Stimulated activated CD4-positive, alpha-beta T cell treated with anti-CD3 and anti-CD28 coated beads, Interleukin-2, amount 100 ng/mL, for 24 hours (primary cell): Measurements from ENCODE around the gene IFI27L1.
A peak's percentile ranks its signal among the peaks of the same experiment; 100 is the strongest.

Experiments
- DNase-seq, 2 donors: peaks; one replicate each; pipeline ENCODE4 v3.0.0-alpha.2; 2020

Gene IFI27L1

GRCh38 chr14:94115631-94116030, 34.5 kb downstream of the IFI27L1 start:
- no peak for DNase-seq

GRCh38 chr14:94116701-94117100, 35.6 kb downstream of the IFI27L1 start:
- no peak for DNase-seq

DNA sequence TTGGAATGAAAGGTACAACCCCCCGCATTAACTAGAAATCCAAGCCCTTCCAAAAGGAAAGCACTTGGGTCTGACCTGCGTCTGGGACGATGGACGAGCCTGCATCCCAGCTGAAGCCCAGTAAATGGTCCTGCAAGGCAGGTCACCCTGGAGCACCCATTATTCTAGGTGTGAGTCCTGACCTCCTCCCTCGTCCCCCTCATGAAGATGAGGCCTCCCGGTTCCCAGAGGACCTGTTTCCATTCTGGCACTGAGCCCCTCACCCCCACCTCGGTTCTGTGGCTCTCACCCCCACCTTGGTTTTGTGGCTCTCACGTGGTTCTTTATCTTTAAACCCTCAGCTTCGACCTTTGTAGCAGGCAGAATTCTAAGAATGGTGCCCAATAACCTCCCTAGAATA, 36.7 kb downstream of the IFI27L1 start:
- no peak for DNase-seq

- no peak for DNase-seq
Observed at GRCh38 chr14:94119071-94119470, 38.0 kb downstream of the IFI27L1 start.

GRCh38 chr14:94120667-94121340, 39.7 kb downstream of the IFI27L1 start:
- DNase-seq: no peak

- no peak for DNase-seq
Observed at GRCh38 chr14:94121485-94121884, 40.4 kb downstream of the IFI27L1 start.

DNA sequence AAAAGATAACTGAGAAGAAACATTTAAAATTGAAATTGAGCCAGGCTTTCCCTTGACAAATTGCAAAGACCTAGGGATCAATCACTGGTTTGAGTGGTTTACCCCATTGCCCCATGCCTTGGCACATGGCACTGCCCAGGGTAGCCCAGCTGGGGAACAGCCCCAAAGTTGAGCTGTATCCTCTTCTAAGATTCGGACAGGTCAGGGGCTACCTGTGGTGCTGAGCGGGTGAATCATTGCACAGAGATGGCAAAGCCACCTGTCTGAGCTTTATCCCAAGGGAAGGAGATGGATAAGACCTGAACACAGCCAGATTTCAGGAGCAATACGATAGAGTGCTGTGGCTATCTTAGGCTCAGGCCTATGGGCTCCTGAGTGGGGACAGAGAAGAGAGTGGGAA, 41.3 kb downstream of the IFI27L1 start:
- DNase-seq: peak in 1 of 2 donors; percentile 8

- peak in 1 of 2 donors; percentile 9 for DNase-seq
Observed at GRCh38 chr14:94123296-94123695, 42.2 kb downstream of the IFI27L1 start.

- DNase-seq: no peak
Observed at GRCh38 chr14:94123868-94124267, 42.8 kb downstream of the IFI27L1 start.

- no peak for DNase-seq
Observed at GRCh38 chr14:94124582-94125377, 43.7 kb downstream of the IFI27L1 start.

DNA sequence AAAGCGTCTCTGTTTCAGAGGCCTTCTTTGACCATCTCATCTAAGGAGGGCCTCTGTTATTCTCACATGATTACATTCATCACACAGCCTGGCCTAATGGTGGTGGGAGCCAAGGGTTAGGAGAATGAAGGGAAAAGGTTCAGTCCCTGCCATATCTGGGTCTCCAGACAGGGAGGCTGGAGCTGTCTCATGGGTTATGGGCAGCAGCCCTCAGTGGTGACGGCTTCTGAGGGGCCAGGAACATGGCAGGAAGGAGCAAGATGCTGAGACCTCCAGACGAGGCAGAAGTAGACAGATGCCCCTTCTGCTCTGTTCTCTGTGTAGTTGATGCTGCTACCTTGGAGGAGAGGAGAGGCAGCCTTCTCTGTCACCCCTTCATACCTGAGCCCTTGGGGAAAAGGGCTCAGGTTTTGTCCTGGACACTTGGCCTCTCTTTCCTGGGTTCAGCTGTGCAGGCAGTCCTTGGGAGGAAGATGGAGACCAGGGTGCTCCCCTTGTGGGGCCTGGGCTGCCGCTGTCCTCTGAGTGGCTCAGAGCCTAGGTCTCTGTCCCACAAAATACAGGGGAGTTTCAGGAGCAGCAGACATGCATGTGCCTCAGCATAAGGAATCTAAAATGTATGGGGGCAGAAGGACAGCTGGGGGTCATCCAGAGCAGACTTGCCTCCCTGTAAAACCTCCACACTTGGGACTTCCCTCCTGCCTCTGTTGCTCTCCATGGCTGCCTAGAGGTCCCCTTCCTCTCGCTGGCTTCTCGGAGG, 44.7 kb downstream of the IFI27L1 start:
- DNase-seq: no peak

DNA sequence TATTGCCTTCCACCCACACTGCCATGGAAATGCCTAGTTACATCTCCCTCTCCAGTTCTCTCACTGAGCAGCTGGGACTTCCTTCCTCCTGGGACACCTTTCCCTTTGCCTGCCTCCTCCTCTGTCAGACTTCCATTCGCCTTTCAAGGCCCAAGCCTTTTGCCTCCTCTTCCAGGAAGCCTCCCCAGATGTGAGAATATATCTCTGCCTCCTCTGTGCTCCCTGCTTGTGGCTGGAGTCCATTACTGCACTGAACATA, 45.2 kb downstream of the IFI27L1 start:
- no peak for DNase-seq

DNA sequence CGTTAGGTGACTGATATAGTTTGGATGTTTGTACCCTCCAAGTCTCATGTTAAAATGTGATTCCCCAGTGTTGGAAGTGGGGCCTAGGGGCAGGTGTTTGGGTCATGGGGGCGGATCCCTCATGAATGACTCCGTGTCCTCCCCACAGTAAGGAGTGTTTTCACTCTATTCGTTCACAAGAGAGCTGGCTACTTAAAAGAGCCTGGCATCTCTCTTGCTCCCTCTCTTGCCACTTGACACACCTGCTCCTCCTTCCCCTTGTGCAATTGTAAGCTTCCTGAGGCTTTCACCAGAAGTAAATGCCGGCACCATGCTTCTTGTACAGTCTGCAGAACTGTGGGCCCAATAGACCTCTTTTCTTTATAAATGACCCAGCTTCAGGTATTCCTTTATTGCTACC, 45.7 kb downstream of the IFI27L1 start:
- no peak for DNase-seq

GRCh38 chr14:94127330-94127729, 46.2 kb downstream of the IFI27L1 start:
- DNase-seq: no peak

DNA sequence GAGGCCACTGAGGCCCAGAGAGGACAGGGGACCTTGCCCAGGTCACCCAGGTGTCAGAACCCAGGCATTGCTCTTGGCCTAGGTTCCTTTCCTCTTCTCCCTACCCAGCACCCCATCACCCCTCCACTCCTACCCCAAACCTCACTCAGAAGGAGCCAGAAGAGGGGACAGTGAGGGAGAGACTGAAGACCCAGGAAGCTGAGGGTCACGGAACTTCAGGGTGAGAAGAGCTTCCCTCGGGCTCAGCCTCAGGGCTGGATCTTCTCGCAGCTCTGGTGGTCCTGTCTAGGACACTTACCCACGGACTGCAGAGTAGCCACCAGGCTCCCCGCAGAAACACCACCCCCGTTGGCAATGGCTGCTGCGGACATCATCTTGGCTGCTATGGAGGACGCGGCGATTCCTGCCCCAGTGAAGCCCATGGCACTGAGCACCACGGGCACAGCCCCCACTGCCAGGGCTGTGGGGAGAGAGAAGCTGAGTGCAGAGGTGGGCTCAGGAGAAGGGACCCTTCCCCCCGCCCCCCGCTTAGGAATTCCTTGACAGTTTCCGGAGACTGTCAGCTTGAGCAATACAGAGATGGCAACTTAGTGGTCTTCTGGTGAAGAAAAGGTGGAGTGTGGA, 47.2 kb downstream of the IFI27L1 start:
- no peak for DNase-seq

GRCh38 chr14:94129111-94129757, 48.1 kb downstream of the IFI27L1 start, which contains the start of gene IFI27L2:
IFI27L2 (minus strand) TSS chr14:94129604; CDS start chr14:94129564, 40 bp downstream.
- peak; percentile 68 to 77 for DNase-seq

GRCh38 chr14:94129758-94130414, 48.8 kb downstream of the IFI27L1 start:
- DNase-seq: peak; percentile 35

DNA sequence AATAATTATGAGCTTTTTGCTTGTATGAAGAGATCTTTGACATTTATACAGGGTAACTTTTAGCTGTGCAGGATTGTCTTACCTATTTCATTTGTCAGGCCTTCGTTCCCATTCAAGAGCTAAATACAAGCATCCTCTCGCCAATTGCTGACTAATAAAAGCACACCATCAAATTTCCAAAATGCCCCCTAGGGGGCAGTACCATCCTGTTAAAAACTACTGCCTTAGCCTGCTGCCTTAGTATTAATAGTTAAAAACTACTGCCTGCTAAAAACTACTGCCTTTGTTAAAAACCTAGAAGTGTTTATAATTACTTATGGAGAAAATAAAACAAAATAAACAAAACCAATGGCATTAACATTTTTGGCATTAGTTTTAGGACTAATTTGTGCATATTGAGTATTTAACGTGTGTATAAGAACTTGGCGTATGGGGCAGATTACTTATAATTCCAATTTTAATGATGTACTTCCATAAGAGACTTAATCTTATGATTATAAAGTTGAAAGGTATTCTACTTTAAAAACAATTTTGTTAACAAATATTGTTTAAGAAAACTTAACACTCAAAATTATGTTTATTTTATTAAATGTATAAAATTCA, 51.3 kb downstream of the IFI27L1 start:
- DNase-seq: peak; percentile 60 to 70

DNA sequence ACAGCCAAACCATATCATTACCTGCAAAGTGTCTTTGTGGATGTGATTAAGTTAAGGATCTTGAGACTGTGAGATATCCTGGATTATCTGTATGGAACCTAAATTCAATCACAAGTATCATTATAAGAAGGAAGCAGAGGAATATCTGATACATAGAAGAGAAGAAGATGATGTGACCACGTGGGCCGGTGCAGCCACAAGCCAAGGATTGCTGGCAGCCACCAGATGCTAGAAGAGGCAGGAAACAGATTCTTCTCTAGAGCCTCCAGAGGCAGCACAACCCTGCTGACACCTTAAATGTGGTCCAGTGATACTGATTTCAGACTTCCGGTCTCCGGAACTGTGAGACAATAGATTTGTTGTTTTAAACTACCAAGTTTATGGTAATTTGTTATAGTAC, 54.4 kb downstream of the IFI27L1 start:
- no peak for DNase-seq

- peak; percentile 88 to 93 for DNase-seq
Observed at GRCh38 chr14:94136575-94137331, 55.6 kb downstream of the IFI27L1 start.

GRCh38 chr14:94138251-94138650, 57.1 kb downstream of the IFI27L1 start:
- no peak for DNase-seq
